GM12864 (cell line): Measurements from ENCODE around the gene KCNQ1.

ENCODE experiments used
- DNase-seq: peaks from one replicate; pipeline ENCODE4 v3.0.0-alpha.2; 2011; ENCODE audit warnings: low read depth
- H3K4me3 ChIP-seq: 2 replicates; pipeline ENCODE4 v1.5.1; 2011; ENCODE audit warnings: mild to moderate bottlenecking, low read depth, low read length, control low read depth
- TF ChIP-seq, protein P1 (sequence below): IDR thresholded peaks from 2 replicates; pipeline ENCODE4 v1.5.1; 2011; ENCODE audit warnings: low read depth, mild to moderate bottlenecking, moderate library complexity, low read length, control low read depth, inconsistent platforms; ENCODE audit errors: missing control alignments

The KCNQ1 gene

DNA sequence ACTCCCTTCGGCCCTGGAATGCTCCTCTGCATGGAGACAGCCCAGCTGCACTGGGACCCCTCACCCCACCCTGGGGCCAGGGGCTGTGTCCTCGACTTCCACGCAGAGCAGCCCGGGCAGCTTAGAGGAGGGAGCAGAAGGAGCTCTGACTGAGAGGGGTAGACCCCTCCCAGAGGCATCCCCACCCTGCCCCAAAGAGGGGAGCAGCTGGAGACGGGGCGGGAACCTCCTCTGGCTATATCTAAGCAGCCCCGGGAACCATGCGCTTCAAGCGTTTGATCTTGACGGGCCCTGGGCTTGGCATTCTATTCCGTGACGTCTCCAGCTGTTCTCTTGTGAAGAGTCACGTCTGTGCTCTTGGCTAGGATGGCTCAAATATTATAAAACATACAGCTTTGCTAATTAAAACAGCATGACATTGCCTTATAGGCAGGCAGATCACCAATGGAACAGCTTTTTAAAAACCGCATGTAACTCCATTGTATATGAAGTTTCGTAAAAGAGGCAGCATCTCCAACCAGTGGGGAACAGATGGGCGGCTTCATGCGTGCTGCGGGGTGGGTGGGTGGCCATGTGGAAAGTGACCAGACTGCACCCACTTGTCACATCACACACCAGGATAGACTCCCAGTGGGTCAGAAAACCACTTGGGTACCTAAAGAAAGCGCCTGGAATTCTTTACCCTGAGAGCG is 7.7 kb downstream of the KCNQ1 start:
- no peak overlapping the region for H3K4me3 ChIP-seq
- TF ChIP-seq, protein P1, sequence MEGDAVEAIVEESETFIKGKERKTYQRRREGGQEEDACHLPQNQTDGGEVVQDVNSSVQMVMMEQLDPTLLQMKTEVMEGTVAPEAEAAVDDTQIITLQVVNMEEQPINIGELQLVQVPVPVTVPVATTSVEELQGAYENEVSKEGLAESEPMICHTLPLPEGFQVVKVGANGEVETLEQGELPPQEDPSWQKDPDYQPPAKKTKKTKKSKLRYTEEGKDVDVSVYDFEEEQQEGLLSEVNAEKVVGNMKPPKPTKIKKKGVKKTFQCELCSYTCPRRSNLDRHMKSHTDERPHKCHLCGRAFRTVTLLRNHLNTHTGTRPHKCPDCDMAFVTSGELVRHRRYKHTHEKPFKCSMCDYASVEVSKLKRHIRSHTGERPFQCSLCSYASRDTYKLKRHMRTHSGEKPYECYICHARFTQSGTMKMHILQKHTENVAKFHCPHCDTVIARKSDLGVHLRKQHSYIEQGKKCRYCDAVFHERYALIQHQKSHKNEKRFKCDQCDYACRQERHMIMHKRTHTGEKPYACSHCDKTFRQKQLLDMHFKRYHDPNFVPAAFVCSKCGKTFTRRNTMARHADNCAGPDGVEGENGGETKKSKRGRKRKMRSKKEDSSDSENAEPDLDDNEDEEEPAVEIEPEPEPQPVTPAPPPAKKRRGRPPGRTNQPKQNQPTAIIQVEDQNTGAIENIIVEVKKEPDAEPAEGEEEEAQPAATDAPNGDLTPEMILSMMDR: no peak
- no peak for DNase-seq

DNA sequence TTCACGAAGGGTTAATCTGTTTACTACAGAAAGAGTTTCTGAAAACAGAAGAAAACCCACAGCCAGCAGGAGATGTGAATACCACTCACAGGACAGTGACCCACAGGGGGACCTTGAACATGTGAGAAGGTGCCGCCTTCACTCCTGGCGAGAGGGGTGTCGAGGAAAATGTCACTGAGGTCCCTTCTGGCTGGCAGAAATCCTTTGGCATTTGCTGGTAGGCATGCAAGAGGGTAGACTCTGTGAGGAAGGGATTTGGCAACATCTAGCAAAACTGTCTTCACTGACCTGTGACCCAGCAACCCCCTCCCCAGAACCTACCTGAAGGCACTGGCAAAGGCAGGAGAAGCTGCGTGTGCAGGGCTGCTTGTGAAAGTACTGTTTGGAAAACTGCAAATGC is 8.6 kb downstream of the KCNQ1 start:
- TF ChIP-seq, protein P1: no peak

GRCh38 chr11:2458321-2458720 is 13.5 kb downstream of the KCNQ1 start:
- TF ChIP-seq, protein P1: no peak

More for the DNA sequence above, 8.6 kb downstream of the KCNQ1 start:
- H3K4me3 ChIP-seq: no peak overlapping the region
- DNase-seq: no peak

DNA sequence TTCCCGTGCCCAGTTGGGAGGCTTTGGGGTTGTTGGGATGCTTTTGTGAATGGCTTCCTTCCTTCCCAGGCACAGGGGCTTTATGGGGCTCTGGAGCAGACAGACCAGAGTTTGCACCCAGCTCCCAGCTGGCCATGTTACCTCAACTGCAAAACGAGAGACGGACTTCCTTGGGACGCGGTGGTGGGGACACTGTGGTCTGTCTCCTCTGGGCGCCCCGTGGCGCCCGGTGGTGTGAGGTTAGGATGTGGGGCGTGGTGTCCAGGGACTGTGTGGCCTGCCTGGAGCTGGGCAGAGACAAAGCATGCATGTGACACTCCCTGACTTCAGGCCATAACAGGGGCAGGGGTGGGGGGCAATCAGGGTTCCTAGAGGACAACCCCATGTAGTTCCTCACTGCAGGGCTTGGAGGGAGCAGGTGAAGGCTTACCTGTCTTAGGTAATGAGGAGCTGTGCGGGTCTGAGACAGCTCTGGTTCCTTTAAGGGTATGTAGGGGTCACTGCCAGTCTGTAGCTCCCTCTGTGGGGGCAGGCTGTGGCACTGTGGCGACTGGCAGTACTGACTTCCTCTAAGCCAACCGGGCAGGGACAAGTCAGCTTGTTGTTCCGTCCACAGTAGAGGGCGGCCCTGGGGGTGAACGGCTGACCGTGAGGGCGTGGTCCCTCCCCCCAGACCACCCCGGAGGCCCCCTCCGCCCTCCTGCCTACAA is 14.4 kb downstream of the KCNQ1 start:
- H3K4me3 ChIP-seq: no peak overlapping the region
- no peak for DNase-seq
- TF ChIP-seq, protein P1: no peak

More at GRCh38 chr11:2458321-2458720, 13.5 kb downstream of the KCNQ1 start:
- DNase-seq: no peak
- H3K4me3 ChIP-seq: no peak overlapping the region

GRCh38 chr11:2459796-2460531 is 15.2 kb downstream of the KCNQ1 start:
- no peak for DNase-seq
- TF ChIP-seq, protein P1: no peak
- no peak overlapping the region for H3K4me3 ChIP-seq

GRCh38 chr11:2460540-2461252 is 15.9 kb downstream of the KCNQ1 start:
- no peak for DNase-seq
- no peak overlapping the region for H3K4me3 ChIP-seq
- TF ChIP-seq, protein P1: no peak
